GM12873 (cell line): Measurements from ENCODE around the gene VWF.
A peak's percentile ranks its signal among the peaks of the same experiment; 100 is the strongest.

Source experiments
- TF ChIP-seq, protein P1 (sequence below): IDR thresholded peaks from 2 replicates; pipeline ENCODE4 v1.5.1; 2012; ENCODE audit warnings: low read depth, mild to moderate bottlenecking, moderate library complexity, low read length, control low read depth; ENCODE audit not compliant: insufficient read depth; ENCODE audit errors: missing control alignments

The VWF gene

DNA sequence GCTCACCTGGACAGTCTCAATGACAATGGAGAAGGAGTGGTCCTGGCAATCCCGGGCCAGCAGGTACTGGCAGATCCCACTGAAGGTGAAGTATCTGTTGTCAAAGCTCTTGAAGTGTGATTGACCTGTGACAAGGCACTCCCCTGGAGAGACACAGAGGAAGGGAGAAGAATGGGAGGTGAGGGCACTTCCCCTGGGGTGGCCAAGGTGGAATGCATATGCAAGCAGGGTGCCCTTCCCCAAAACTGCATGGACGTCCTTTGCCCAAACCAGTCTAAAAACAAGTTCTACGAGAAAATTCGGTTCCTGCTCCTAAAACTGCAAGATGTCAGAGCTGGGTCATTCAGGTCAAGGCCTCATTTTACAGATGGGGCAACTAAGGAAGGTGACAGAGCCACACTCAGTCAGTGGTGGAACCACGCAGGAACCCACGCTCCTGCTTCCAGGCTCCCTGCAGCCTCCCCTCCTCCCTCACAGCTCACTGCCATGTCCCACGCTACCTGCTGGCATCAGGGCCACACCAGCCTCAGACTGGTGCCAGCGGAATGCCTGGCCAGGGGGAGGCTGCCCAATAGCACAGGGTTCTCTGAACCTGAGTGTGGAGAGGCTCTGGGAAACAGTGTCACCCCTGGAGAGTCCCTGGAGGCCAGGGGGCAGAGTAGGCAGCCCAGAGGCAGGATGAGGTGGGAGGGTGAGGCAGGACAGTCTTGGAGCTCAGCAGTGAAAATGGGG, 59.2 kb downstream of the VWF start:
- TF ChIP-seq, protein P1, sequence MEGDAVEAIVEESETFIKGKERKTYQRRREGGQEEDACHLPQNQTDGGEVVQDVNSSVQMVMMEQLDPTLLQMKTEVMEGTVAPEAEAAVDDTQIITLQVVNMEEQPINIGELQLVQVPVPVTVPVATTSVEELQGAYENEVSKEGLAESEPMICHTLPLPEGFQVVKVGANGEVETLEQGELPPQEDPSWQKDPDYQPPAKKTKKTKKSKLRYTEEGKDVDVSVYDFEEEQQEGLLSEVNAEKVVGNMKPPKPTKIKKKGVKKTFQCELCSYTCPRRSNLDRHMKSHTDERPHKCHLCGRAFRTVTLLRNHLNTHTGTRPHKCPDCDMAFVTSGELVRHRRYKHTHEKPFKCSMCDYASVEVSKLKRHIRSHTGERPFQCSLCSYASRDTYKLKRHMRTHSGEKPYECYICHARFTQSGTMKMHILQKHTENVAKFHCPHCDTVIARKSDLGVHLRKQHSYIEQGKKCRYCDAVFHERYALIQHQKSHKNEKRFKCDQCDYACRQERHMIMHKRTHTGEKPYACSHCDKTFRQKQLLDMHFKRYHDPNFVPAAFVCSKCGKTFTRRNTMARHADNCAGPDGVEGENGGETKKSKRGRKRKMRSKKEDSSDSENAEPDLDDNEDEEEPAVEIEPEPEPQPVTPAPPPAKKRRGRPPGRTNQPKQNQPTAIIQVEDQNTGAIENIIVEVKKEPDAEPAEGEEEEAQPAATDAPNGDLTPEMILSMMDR, result no peak

DNA sequence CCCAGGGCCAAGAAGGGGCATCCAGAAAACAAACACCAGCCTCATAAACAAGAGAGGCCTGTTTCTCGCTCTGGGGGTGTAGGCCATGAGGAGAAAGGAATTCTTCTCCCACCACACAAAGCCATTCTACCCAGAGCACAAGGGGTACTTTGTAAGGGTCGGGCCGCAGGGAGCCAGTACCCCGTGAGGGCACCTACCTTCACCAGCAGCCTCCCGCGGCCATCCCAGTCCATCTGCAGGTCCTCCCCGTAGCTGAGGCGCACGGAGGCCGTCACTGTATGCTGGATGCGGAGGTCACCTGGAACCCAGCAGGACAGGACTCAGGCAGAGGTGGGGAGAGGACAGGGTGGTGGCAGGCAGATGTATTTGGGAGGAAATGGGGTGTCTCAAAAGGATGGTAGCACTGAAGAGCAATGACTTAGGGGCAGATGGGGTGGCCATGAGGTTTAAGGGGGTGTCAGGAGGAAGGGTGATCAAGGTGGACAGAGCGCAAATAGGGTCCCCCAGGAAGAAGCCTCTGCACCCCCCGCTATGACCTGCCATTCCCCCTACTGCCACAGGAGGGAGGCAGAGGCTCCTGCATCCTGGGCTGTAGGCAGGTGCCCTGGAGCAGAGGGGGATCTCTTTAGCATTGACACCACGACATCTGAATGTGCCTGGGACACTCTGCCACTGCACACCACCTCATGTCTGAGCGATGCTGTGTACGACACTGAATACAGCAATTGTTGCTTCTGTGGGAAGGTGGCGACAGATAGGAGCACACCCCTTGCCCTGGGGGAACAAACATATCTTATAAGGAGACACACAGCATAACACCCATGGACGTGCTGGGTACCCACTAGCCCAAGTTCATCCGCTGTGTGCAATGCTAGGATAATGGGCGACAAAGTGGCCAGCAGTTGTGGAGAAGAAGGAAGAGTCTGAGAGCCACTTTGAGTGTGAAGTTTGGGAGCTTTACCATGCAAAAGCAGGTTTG, 61.4 kb downstream of the VWF start:
- TF ChIP-seq, protein P1, result peak; percentile 99

DNA sequence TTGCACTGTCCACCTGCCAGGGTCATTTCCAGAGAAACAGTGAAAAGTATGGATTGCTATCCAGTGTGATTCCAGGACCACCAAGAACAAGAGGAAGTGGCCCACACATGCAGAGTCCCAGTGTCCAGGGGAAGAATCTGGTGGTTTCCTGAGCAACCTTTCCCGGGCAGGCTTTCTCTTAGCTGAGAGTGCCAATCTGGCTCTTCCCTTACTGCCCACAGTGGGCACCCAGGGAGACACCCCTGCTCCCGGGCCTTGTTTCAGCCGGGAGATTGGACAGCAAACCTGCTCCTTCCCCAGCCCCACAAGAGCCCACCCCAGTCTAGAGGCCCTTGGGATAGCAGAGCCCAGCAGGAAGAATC, 62.1 kb downstream of the VWF start:
- TF ChIP-seq, protein P1, result no peak

DNA sequence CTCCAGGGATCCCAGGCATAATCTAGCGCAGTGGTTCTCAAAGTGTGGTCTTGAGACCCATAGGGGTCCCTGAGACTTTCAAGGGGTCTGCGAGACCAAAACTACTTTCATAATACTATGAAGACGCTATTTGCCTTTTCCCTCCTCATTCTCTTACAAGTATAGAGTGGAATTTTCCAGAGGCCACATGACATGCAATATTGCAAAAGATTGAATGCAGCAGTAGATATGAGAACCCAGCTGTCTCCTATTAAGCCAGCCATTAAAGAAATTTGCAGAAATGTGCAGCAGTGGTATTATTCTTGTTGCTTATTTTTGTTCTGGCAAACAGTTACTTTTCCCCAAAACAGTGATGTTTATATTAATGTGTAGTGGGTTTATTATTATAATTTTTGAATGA, 62.8 kb downstream of the VWF start:
- TF ChIP-seq, protein P1, result no peak

DNA sequence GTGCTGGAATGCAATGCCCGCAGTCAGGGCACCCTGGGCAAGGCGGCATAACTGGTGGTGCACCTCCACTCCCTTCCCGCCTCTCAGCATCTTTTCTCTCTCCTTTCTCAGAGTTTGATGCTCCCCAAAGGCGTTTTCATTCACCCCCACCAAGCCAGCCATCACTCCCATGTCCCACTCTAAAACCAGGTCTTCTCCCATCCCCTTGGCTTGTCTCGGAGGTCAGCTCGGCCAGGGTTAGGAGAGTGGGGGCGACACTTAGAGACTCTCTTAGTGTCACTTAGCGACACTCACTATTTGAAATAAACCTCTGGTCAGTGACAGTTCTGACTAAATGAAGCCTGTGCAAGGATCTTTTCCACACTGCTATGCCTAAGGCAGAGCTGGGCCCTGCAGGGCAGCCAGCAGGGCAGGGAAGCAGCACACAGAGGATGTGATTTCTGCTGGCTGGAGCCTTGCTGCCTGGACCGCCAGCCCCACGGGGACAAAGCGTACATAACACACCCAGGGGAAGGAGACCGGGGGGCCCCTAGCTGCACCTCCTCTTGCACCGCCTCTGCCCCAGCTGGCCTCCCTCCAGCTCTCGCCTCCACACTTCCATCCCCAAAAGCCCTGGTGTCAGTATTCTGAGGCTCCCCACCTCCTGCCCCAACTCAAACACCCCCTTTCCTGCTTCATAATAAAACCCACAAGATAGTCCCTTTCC, 64.5 kb downstream of the VWF start:
- TF ChIP-seq, protein P1, result no peak

DNA sequence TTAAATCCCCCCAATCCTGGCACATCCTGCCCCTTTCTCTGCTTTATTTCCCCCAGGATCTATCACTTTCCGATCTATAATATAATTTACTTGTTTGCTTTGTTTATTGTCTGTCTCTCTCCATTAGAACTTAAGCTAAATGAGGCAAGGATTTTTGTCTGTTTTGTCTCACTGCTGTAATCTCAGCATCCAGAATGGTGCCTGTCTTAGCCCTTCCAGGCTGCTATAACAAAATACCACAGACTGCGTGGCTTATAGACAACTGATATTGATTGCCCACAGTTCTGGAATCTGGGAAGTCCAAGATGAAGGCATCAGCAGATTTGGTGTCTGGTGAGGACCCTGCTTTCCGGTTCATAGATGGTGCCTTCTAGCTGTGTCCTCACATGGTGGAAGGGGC, 65.2 kb downstream of the VWF start:
- TF ChIP-seq, protein P1, result no peak
